T-helper 9 cell (primary cell): ENCODE results near the gene INPP4B.
"Not testable (repeated sequence)": the region's sequence is repeated elsewhere in the genome, so short reads cannot be mapped to it uniquely, and the experiment has no call there.

ENCODE experiments used
- DNase-seq: peaks from one replicate; pipeline ENCODE4 v3.0.0-alpha.2; 2020

INPP4B gene

DNA sequence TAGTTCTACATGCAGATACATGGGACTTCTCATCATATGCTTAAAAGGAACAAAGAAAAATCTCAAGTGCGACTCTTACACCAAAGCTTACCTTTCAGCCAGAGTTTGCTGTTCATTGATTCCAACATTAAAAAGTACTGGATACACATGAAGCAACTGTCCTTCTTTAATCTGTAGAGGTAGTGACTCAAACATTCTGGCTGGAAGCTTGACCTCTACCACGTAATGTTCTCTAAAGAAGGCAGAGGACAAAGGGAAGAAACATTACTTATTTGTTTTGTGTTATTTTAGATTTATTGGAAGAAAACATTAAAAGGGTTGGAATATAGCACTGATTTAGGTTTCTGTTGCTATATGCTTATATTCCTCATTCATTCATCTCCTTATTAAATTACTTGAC lies 733.6 kb downstream of the INPP4B start:
- DNase-seq: no peak

DNA sequence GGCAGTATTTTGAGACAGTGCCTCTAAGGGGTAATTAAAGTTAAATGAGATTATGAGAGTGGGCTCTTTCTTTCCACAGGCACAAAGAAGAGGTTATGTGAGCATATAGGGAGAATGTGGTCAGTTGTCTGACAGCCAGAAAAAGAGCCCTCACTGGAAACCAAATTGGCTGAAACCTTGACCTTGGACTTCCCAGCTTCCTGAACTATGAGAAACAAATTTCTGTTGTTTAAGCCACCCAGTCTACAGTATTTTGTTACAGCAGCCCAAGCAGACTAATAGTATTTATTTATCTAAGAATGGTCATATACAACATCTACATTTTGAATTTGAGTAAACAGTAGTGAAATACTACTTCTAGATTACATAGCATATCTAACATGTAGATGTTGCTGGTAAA lies 736.0 kb downstream of the INPP4B start:
- DNase-seq: no peak

DNA sequence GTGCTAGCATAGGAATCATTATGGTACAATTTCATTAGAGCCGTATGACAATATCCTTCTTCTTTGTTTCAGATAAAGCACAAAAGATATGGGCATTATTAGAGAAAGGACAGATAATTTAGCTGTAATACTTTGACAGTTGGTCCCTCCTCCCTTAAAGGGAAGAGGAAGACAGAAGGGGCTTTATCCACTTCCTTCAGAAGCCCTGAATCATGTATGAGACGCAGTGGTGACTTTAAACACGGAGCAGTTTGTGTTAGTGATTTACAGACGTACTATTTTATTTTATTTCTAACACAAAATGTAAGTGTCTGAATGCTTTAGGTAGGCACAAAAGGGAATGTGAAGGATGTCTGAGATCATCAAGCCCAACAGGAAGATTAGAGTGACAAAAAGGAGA lies 742.1 kb downstream of the INPP4B start:
- DNase-seq: no peak

DNA sequence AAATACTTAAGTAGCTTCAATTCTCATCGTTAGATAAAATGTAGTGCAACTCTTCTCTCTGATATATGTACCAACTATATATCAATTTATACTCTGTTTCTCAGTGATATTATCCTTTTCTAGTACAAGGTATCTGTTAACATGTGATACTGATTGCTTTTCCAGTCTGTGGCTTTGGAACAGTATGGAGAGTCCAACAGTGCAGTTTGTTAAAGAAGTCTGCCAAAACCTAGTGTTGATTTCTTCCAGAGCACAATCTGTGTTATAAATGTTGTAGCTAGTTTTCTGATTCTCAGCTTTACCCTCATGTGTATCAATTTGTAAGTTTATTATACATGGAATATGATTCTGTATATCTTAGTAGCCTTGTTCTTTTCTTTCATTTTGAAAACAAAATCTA lies 744.7 kb downstream of the INPP4B start:
- no peak for DNase-seq

DNA sequence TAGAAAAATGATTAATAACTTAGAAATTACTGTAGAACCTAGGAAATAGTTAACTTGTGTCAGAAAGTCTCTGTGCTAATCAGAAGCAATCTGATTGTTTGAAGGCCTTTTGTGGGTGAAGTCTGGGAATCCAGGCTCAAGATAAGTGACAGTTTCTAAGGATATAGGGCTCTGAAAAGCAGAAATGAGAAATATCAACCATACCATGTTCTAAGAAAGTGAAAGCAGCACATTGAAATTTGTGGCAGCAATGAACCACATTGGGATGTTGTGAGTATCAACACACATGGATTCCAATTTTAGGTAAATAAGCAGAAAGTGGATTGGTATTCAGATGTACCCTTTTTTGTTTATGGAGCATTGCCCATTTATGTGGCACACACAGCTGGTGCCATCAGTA lies 745.2 kb downstream of the INPP4B start:
- no peak for DNase-seq

DNA sequence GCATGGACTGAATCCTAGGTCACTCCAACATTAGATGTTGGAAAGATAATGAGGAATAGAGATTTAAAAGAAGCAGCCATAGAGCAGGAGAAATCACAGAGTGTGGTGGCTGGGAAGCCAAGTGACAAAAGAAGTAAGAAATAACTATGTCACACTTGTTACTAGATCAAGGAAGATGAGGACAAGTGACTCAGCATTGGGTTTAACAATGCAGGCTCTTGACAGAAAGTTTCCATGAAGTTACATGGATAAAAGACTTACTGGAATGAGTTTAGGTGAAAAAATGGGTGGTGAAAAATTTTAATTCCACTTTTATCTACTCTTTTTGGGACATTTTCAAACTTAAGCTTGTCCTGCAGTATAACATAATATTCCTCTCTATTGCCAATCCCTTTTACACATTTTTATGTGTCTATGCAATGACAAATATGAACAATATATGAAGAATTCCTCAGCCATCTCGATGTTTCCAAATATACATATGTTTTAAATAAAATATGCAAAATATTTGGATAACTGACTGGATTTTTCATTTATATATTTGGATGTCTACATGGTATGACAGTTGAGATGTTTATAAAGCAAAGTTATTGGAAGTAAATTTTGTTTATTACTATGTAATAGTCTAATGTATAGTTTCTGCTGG lies 747.1 kb downstream of the INPP4B start:
- no peak for DNase-seq

DNA sequence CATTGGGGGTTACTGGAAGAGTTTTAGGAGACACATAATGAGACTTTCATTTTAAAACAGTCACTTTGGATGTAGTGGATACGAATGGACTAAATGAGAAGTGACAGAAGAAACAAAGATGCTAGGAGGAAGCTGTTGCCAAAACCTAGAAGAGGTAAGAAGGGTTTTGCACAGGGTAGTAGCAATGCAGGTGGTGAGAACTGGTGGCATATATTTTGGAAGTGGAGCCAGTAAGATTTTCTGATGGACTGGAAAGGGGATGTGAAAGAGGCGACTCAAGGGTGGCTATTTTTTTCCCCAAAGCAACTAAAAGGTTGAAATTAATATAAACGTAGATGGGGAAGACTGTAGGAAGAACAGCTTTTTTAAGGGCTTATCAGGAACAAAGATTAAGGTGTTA lies 747.7 kb downstream of the INPP4B start:
- no peak for DNase-seq

DNA sequence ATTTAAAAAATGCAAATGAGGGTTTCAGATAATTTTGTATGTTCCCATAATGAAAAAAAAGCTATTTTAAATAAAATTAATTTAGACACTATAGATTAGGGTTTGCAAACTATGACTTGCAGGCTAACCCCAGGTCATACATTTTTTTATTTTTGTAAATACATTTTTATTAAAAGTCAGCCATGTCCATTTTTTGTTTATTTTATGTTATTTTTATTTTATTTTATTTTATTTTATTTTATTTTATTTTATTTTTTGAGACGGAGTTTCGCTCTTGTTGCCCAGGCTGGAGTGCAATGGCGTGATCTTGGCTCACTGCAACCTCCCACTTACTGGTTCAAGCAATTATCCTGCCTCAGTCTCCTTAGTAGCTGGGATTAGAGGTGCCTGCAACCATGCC lies 749.1 kb downstream of the INPP4B start:
- DNase-seq: no peak

DNA sequence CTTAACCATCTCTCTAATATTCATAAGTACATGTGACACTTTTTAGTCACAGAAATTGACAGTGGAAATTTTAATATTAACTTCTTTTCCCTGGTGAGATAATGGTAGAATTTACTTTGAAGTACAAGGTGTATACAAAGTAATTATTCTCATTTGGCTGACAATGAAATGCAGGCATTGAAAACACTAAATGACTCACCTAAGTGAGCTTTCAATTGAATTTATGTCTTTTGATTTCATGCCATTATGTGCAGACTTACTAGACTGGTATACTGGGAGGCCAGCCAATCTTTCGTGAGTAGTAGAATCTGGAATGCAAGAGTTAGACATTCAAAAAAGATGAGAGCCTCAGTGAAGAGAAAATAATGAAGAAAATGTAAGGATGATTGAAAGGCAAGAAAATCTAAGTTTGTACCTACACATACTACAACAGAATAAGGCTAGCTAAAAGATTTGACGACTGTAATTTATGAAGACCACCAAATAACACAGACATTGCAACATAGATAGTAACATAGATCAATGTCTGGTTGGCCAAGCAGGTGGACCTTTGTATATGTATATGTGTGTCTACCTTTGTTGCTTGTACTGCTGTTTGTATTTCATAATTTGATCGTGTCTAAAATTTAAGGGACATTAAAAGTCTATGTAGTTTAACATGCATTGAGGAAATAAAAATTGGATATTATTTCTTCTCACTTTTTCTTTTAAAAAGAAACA lies 750.1 kb downstream of the INPP4B start:
- no peak for DNase-seq

DNA sequence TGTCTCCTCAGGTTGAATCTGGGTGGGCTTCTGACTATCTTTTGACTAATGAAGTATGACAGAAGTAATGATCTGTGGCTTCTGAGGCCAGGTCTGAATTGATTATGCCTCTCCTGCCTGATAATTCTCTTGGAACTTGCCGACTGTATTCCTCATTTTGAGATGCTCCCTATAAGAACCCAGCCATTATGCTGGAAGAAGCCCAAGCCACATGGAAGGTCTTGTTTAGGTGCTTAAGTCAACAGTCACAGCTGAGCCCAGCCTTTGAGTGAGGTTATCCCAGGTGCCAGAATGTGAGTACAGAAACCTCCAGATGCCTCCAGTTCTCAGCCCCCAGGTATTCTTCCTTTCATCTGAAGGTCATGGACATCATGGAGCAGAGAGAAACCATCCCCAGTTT lies 753.2 kb downstream of the INPP4B start:
- DNase-seq: no peak

DNA sequence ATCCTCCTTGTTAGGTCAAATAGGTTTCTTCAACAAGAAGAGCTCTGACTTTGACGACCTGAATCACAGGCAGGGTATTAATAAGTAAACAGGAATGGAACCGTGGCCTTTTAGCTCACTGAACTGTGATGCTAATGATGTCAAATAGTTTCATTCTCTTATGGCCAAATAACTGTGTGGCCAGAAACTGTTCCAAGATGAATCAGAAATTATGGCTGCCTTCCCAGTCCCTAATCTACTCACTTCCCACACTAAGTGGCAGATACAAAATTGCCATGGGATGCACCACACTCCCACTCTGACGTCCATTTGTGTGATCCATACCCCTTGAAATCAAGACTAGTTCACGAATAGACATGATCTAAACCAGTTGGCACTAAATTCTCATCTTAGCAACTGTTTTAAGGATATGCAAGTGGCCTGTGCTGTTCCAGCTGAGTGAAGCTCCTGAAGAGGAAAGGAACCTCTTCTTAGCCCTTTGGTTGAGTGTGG lies 754.4 kb downstream of the INPP4B start:
- DNase-seq: no peak

DNA sequence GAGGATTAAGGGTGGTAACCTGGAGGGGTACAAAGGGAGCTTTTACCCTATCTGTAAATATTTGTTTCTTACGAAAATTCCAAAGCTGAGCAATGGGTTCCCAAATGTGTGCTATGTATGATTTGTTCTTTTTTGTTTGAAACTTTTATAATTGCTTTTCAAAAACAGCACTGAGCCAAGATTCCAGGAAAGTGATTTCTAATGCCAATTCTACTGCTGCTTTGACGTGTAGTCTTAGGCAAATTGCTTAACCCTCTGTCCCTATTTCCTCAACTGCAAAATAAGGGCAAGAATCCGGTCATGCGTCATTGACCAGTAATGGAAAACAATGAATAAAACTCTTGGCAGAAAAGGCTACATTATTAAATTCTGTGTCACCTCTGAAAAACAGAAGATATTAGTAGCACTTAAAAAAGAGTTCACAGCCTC lies 755.0 kb downstream of the INPP4B start:
- no peak for DNase-seq

DNA sequence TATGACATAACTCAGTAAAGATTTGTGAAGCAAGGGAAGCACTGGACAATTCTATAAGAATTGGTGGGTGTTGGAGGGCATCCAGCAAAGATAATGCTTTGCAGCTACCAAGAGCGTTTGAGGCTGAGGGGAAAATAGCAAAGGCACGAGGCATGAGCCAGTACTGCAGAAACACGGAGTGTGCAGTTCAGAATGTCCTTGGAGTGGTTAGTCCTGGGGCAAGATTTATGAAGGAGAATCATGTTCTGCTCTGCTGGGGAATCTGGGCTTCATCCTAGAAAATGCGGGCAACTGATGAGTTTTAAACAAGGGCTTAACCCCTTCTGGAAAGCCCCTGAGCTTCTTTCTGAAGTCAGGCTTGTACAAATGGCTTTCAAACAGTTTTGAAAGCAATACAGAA lies 757.2 kb downstream of the INPP4B start:
- DNase-seq: no peak

DNA sequence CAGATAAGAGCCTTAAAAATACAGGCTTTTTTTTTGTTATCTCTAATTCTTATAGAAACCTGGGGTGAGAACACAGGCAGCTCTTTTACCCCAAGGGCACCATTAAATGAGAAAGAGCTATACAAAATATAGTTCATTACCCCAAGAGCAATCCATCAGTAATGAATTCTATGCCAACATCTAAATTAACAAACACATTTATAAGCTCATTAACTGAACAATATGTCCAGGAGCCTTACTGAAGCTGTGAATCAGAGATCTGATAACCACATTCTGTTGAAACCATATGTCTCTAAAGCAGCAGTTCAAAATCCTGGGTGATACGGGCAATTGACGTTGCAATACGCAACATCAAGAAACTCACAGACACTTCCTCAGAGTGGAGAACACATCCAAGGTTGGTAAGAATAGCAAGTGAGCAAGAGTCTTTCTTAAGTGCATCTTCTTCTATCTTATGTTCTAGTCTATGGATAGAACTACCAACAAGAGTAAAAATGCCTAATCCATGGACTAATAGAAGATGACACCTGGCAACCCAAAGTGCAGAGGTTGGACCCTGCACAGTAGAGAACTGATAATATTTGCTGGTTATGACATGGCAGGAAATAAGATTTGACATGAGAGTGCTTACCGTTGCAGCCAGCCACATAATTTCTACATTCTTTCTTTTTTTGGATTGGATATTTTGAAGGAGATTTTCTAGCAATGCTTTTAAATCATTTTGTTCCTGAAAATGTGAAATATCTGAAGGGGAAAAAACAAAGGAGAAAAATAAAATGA lies 760.4 kb downstream of the INPP4B start:
- DNase-seq: no peak

DNA sequence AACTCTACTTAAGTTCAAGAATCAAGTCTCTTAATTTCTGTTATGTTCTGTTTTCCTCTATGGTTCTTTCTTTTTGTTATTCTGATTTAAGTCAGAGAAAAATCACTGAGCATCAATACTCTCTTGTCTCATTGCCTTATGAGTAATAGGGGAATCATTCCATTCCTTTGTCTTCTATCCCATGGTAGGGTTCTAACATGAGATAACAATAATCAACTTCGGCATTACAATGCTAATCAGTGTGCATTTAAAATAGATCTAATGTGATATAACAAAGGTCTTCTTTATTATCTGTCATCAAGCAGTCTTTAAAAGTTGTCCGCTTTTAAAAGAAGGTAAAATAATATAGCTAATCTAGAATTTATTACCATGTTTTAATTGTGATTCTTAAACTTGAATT lies 762.8 kb downstream of the INPP4B start:
- no peak for DNase-seq

DNA sequence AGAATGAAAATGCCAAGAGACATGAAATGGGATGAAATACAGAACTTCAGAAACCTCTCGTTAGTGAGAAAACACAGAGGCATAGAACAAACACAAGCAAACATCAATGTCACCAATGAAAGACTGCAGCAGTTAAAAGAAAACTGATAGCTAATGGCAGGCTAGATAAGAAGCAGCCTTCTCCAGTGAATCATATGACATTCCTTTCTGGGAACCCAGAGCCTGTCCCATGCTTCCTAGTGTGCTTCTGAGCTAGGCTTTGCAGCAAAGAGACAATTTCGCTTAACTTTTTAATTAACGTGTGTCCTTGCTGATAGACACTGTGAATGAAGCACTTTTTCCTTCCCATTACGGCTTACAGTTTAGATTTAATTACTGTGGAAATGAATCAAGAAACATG lies 765.1 kb downstream of the INPP4B start:
- DNase-seq: no peak

DNA sequence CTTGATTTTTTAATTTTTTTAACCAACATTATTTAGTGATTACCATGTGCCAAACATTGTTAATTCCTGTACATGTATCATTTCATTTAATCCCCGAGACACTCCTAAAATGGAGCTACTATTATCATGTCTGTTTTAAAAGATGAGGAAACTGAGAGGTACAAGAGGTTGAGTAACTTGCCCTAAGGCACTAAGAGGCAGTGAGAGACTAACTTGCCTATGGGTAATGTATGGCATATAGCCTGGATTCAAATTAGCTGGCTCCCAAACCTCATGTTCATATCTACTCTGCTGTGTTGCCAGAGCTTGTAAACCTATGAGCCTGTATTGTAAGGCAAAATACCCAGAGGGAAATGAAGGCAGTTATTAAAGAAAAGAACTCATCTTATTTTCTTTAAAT lies 766.1 kb downstream of the INPP4B start:
- no peak for DNase-seq

DNA sequence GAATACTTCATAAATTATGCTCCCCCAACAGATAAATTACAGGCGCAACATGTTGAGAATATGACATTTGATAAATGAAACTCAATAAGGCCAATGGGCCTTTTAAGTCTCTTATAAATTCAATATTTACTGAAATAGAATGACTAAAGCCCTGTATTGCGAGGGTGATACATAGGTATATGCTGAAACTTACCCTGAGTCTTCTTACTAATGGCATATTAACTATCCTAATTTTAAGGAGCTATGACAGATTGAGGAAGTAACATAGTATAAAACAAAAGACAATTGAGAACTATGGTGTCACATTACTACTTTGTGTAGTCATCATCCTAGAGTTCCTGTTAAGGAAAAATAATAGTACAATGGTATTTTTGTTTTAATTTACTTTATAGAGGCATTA lies 769.1 kb downstream of the INPP4B start:
- no peak for DNase-seq

DNA sequence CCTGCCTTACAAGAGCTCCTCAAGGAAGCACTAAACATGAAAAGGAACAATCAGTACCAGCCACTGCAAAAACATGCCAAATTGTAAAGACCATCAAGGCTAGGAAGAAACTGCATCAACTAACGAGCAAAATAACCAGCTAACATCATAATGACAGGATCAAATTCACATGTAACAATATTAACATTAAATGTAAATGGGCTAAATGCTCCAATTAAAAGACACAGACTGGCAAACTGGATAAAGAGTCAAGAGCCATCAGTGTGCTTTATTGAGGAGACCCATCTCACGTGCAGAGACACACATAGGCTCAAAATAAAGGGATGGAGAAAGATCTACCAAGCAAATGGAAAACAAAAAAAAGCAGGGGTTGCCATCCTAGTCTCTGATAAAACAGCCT lies 777.8 kb downstream of the INPP4B start:
- not testable (repeated sequence) for DNase-seq

DNA sequence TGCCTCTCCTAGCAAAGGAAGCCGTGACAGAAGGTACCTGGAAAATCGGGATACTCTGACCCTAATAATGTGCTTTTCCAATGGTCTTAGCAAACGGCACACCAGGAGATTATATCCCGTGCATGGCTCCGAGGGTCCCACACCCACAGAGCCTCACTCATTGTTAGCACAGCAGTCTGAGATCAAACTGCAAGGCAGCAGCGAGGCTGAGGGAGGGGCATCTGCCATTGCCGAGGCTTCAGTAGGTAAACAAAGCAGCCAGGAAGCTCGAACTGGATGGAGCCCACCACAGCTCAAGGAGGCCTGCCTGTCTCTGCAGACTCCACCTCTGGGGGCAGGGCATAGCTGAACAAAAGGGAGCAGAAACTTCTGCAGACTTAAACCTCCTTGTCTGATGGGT lies 779.5 kb downstream of the INPP4B start:
- DNase-seq: not testable (repeated sequence)

DNA sequence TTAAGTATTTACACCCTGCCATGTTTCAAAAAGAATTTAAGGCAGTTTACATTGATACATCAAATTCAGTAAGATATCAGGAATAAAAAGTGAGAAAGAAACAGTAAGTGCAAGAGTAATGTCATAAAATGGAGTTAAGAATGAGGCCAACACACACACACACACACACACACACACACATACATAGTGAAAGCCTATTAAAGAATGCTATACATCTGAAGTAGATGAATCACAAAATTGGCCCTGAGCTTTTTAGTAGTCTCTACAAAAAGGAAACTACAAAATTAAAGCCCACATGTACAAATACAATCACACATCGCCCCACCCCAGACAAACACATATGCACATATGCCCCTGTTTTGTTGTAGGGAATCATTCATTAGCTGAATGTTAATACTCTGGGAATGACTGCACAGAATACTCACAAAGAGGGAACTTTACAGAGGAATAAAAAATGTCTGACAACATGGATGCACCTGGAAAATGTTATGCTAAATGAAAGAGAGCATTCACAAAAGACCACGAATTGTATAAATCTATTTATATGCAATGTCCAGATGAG lies 780.9 kb downstream of the INPP4B start:
- no peak for DNase-seq

DNA sequence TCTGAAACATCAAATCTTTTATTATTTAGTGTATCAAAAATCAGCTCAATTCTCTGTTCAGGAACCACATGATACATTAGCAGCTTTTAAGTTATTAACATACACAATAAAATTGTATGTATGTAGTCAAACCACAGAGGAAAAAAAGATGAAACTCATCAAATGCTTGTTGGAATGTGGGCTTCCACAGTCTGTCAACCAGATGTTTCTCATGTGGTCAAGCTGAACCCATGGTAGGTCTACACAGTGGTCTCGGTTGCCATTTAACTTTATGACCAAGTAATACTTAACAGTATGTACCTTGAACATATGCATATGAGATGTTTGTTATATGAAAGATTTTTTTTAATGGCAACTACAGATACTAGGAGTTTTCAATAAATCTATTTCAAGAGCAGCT lies 781.9 kb downstream of the INPP4B start:
- no peak for DNase-seq

DNA sequence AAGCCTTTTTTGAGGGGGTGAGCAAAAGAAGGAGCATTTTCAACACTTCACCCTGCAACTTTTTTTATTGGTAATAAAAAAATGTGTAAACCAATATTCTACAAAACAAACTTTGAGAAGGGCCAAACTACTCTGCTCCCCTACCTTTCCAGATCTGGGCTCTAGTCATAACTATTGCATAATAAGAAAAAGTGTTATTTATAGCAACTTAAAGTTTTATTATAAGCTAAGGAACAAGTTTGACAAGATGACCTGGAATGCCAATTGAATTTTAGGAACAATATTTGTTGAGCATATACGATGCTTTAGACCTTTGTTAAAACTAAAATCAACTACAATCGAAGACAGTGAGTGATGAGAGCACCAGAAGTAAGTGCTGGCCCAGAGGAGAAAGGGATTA lies 800.1 kb downstream of the INPP4B start:
- DNase-seq: no peak

DNA sequence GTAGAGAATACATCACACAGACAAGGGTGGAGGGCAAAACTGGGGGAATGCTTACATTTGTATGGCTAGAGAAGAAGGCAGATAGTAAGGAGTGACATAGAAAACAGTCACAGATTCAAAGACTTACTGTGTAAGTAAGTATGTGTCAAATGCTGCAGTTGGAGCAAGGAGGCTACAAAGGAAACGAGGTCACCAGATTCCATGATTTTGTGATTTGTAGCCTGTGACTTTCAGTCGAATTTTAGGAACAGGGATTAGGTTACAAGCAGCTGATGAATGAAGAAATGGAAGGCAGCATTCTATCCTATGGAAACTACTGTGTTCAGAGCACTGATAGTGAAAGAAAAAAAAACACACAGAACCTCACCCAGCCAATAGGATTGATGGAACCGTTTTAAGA lies 801.8 kb downstream of the INPP4B start:
- no peak for DNase-seq
